Measurements from ENCODE around the gene NFIA. TPM values are rescaled to one million over a fixed set of nuclear protein-coding genes. Genes with fewer than 3 reads are reported as not detected.

Gene NFIA
- total RNA-seq, 3 donors from 2014 or later: 54.9 to 87.5 (median 79.6) TPM

DNA sequence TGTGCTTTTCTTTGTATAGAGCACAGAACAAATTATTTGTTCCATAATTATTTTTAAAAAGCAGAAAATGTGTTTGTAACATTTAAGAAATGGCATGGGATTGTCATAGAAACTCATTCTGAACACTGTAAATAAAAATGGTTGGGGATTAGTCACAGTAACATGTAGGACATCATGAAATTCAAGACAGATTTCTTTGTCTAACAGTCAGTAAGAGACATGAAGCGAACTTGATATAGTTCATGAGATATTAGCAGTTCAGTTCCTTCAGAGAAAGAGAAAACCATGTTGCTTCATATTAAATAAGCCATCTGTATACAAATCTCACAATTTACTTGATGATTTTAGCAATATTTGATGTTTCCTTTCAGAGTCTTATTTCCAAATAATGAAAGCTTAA, 19.7 kb downstream of the NFIA start:
- H3K9me3 ChIP-seq: no peaks in the 10 kb centered on the region
- H3K4me3 ChIP-seq: peak overlapping the region in 2 of 3 donors; percentile 14 to 48
- DNase-seq (ENCODE audit: low spot score in 2 of 2): no peak
- H3K27ac ChIP-seq: peak overlapping the region; percentile 33 to 61
- intact Hi-C loops (cut with DNase I; ENCODE audit: low total_unique reads): no loop called here
- no peaks in the 10 kb centered on the region for H3K27me3 ChIP-seq
- TF ChIP-seq POLR2AphosphoS5 (IDR thresholded peaks at IDR 0.05): no peak
- TF ChIP-seq, protein P1, sequence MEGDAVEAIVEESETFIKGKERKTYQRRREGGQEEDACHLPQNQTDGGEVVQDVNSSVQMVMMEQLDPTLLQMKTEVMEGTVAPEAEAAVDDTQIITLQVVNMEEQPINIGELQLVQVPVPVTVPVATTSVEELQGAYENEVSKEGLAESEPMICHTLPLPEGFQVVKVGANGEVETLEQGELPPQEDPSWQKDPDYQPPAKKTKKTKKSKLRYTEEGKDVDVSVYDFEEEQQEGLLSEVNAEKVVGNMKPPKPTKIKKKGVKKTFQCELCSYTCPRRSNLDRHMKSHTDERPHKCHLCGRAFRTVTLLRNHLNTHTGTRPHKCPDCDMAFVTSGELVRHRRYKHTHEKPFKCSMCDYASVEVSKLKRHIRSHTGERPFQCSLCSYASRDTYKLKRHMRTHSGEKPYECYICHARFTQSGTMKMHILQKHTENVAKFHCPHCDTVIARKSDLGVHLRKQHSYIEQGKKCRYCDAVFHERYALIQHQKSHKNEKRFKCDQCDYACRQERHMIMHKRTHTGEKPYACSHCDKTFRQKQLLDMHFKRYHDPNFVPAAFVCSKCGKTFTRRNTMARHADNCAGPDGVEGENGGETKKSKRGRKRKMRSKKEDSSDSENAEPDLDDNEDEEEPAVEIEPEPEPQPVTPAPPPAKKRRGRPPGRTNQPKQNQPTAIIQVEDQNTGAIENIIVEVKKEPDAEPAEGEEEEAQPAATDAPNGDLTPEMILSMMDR (IDR thresholded peaks at IDR 0.05): no peak
- TF ChIP-seq POLR2A (IDR thresholded peaks at IDR 0.05): no peak
- no peaks in the 10 kb centered on the region for H3K4me1 ChIP-seq
- no peaks in the 10 kb centered on the region for H3K36me3 ChIP-seq

- H3K4me1 ChIP-seq: no peaks in the 10 kb centered on the region
- TF ChIP-seq, protein P1 (IDR thresholded peaks at IDR 0.05): no peak
- no peak for TF ChIP-seq POLR2A (IDR thresholded peaks at IDR 0.05)
- no peak for TF ChIP-seq POLR2AphosphoS5 (IDR thresholded peaks at IDR 0.05)
- DNase-seq (ENCODE audit: low spot score in 2 of 2): no peak
- H3K27me3 ChIP-seq: no peaks in the 10 kb centered on the region
- no peaks in the 10 kb centered on the region for H3K36me3 ChIP-seq
- no peaks in the 10 kb centered on the region for H3K9me3 ChIP-seq
- intact Hi-C loops (cut with DNase I; ENCODE audit: low total_unique reads): no loop called here
- H3K4me3 ChIP-seq: no peak overlapping the region
- H3K27ac ChIP-seq: peak overlapping the region in 1 of 2 donors; percentile 29
Measured at GRCh38 chr1:61102621-61103020, 20.3 kb downstream of the NFIA start.

DNA sequence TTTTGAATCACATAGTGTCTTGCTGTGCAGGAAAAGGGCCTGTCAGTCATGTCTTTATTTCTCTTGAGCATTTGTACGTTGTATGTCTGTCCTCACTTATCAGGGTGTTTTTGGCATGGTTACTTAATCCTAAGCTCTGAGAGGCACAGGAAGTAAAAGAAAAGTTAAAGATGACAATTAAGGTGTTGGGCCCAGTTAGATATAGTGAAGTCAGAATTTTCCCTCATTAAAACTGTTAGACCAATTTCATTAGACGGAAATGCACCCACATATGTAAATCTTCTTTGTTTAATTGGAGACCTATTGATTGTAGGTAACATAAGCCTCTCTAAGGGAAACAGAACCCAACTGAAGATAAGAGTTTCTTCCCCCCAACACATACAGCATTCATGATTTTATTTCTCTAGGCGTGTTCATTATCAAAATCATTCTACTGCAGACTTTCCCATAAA, 21.9 kb downstream of the NFIA start:
- no peaks in the 10 kb centered on the region for H3K36me3 ChIP-seq
- no peak overlapping the region for H3K27ac ChIP-seq
- TF ChIP-seq POLR2A (IDR thresholded peaks at IDR 0.05) (no peak), POLR2AphosphoS5 (IDR thresholded peaks at IDR 0.05) (no peak)
- TF ChIP-seq, protein P1 (IDR thresholded peaks at IDR 0.05): no peak
- no peaks in the 10 kb centered on the region for H3K27me3 ChIP-seq
- intact Hi-C loops (cut with DNase I; ENCODE audit: low total_unique reads): no loop called here
- no peak for DNase-seq (ENCODE audit: low spot score in 2 of 2)
- no peaks in the 10 kb centered on the region for H3K9me3 ChIP-seq
- H3K4me1 ChIP-seq: no peaks in the 10 kb centered on the region
- no peak overlapping the region for H3K4me3 ChIP-seq

DNA sequence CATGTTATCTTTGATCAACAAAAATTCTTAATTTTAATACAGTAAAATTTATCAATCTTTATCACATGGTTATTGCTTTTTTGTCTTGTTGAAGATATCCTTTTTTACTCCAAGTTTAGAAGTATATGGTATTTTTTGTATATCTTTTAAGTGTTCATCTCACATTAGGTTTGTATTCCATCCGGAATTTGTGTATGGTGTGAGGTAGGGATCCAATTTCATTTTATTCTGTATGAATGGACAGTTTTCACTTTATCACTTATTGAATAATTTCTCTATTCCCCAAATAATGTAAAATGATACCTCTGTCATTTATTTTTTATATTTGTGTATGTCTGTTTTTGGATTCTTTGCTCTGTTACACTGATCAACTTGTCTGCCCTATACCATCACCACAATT, 25.3 kb downstream of the NFIA start:
- Histone ChIP-seq H3K27me3 (no peaks in the 10 kb centered on the region), H3K4me3 (no peak overlapping the region), H3K36me3 (no peaks in the 10 kb centered on the region), H3K9me3 (no peaks in the 10 kb centered on the region), H3K4me1 (no peaks in the 10 kb centered on the region), H3K27ac (no peak overlapping the region)
- intact Hi-C loops (cut with DNase I; ENCODE audit: low total_unique reads): no loop called here
- no peak for DNase-seq (ENCODE audit: low spot score in 2 of 2)
- no peak for TF ChIP-seq POLR2AphosphoS5 (IDR thresholded peaks at IDR 0.05)
- no peak for TF ChIP-seq POLR2A (IDR thresholded peaks at IDR 0.05)
- TF ChIP-seq, protein P1 (IDR thresholded peaks at IDR 0.05): no peak

DNA sequence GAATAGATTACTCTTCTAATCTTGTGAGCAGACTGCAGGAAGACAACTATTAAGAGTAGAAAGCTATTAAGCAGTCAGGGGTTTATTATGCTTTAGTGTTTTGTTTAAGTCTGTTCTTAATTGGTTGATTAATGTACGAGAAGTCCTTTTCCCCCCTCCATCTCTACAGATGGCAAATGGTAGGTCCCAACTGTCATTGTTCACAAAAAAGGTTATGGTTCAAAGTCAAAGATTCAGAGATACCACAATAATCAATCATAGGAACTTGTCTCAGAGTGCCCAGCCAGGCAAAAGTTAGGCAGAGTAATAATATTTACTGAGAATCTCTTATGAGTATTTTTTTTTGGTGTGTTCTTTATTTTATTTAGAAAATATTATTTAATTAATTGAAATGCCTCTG, 26.8 kb downstream of the NFIA start:
- intact Hi-C loops (cut with DNase I; ENCODE audit: low total_unique reads): no loop called here
- DNase-seq (ENCODE audit: low spot score in 2 of 2): no peak
- no peak overlapping the region for H3K4me3 ChIP-seq
- no peak overlapping the region for H3K27ac ChIP-seq
- H3K36me3 ChIP-seq: no peaks in the 10 kb centered on the region
- no peaks in the 10 kb centered on the region for H3K4me1 ChIP-seq
- H3K9me3 ChIP-seq: no peaks in the 10 kb centered on the region
- no peak for TF ChIP-seq POLR2A (IDR thresholded peaks at IDR 0.05)
- TF ChIP-seq POLR2AphosphoS5 (IDR thresholded peaks at IDR 0.05): no peak
- TF ChIP-seq, protein P1 (IDR thresholded peaks at IDR 0.05): no peak
- H3K27me3 ChIP-seq: no peaks in the 10 kb centered on the region
